ENCODE measurements around the gene TMEM88. TPM values are rescaled to one million over a fixed set of nuclear protein-coding genes. Genes with fewer than 3 reads are reported as not detected.

The TMEM88 gene
- total and polyA plus RNA-seq, 11 donors, result 16.7 to 130 (median 27.8) TPM

DNA sequence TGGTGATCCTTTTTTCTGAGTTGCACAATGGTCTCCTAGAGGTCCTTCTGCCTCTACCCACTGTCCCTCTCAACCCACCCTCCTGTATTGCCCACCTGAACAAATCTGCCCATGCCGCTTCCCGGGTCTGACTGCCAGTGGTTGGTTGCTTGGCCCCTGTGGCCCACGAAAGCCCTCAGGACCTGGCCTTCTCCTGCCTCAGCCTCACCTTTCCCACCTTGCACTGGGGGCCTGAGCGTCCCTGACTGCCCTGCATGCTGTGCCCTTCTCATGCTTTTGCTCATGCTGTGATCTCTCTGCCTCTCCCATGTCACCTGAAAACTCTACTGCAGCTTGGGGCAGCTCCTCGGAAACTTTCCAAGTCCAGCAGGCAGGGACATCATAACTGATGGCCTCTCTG lies 34.6 kb upstream of the TMEM88 start:
- intact Hi-C loops (cut with DNase I), result loop anchor here in 9 of 10 donors (5.0 to 10.0 kb wide), 10 partner anchors 37 to 237 kb away; partner anchors contain the start of genes CYB5D1 (in 1 of the 9), NAA38 (in 1 of the 9) and TMEM88 (in 1 of the 9)
- ATAC-seq, result no peak

GRCh38 chr17:7822126-7822525 lies 32.7 kb upstream of the TMEM88 start:
- H3K4me1 ChIP-seq, result no peaks in the 10 kb centered on the region
- H3K4me3 ChIP-seq, result no peak overlapping the region
- H3K27ac ChIP-seq, result no peak overlapping the region
- no peaks in the 10 kb centered on the region for H3K36me3 ChIP-seq
- H3K9me3 ChIP-seq, result no peaks in the 10 kb centered on the region
- 74 to 81% (median 78%) methylated on average over 14 of the region's 14 CpGs for WGBS, 4 donors
- TF ChIP-seq POLR2A (IDR thresholded peaks at IDR 0.05), result no peak
- TF ChIP-seq, protein P1, sequence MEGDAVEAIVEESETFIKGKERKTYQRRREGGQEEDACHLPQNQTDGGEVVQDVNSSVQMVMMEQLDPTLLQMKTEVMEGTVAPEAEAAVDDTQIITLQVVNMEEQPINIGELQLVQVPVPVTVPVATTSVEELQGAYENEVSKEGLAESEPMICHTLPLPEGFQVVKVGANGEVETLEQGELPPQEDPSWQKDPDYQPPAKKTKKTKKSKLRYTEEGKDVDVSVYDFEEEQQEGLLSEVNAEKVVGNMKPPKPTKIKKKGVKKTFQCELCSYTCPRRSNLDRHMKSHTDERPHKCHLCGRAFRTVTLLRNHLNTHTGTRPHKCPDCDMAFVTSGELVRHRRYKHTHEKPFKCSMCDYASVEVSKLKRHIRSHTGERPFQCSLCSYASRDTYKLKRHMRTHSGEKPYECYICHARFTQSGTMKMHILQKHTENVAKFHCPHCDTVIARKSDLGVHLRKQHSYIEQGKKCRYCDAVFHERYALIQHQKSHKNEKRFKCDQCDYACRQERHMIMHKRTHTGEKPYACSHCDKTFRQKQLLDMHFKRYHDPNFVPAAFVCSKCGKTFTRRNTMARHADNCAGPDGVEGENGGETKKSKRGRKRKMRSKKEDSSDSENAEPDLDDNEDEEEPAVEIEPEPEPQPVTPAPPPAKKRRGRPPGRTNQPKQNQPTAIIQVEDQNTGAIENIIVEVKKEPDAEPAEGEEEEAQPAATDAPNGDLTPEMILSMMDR (IDR thresholded peaks at IDR 0.05), result no peak
- ATAC-seq (no peak), DNase-seq (no peak)
- intact Hi-C loops (cut with DNase I), result loop anchor here in 9 of 10 donors (1.0 to 10.0 kb wide), 15 partner anchors 29 to 235 kb away; partner anchors contain the start of genes CYB5D1 (in 1 of the 9), NAA38 (in 1 of the 9) and TMEM88 (in 1 of the 9)
- no peaks in the 10 kb centered on the region for H3K27me3 ChIP-seq

More for the DNA sequence above, 34.6 kb upstream of the TMEM88 start:
- DNase-seq, result no peak
- Histone ChIP-seq H3K27ac (no peak overlapping the region), H3K4me1 (no peaks in the 10 kb centered on the region), H3K36me3 (no peaks in the 10 kb centered on the region), H3K4me3 (no peak overlapping the region), H3K27me3 (no peaks in the 10 kb centered on the region), H3K9me3 (no peaks in the 10 kb centered on the region)
- no peak for TF ChIP-seq POLR2A (IDR thresholded peaks at IDR 0.05)
- TF ChIP-seq, protein P1 (IDR thresholded peaks at IDR 0.05), result no peak
- 84 to 87% (median 86%) methylated on average over 5 of the region's 5 CpGs for WGBS, 4 donors

DNA sequence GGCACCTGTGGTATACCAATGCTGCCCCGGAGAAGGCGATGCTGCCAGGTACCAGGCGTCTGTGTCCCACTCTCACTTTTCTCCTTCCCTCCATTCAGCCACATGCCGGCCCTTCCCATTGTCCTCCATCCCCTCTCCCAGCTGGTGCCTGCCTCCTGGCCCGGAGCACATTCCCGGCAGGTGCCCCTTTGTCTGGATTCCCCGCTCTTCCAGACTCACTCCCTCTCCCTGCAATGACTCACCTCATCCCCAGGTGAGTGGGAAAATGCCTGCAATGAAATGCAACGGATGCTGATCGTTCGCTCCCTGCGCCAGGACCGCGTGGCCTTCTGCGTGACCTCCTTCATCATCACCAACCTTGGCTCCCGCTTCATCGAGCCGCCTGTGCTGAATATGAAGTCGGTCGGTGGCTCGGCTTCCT lies 31.3 kb upstream of the TMEM88 start:
- ATAC-seq (no peak), DNase-seq (no peak)
- WGBS, 4 donors, result 89 to 92% (median 90%) methylated on average over 20 of the region's 20 CpGs
- intact Hi-C loops (cut with DNase I), result loop anchor here in 9 of 10 donors (2.0 to 10.0 kb wide), 15 partner anchors 29 to 234 kb away; partner anchors contain the start of genes CYB5D1 (in 1 of the 9), NAA38 (in 1 of the 9) and TMEM88 (in 1 of the 9)
- H3K27ac ChIP-seq, result no peak overlapping the region
- H3K9me3 ChIP-seq, result no peaks in the 10 kb centered on the region
- no peak for TF ChIP-seq POLR2A (IDR thresholded peaks at IDR 0.05)
- TF ChIP-seq, protein P1 (IDR thresholded peaks at IDR 0.05), result no peak
- no peaks in the 10 kb centered on the region for H3K27me3 ChIP-seq
- no peak overlapping the region for H3K4me3 ChIP-seq
- no peaks in the 10 kb centered on the region for H3K4me1 ChIP-seq
- H3K36me3 ChIP-seq, result no peaks in the 10 kb centered on the region

DNA sequence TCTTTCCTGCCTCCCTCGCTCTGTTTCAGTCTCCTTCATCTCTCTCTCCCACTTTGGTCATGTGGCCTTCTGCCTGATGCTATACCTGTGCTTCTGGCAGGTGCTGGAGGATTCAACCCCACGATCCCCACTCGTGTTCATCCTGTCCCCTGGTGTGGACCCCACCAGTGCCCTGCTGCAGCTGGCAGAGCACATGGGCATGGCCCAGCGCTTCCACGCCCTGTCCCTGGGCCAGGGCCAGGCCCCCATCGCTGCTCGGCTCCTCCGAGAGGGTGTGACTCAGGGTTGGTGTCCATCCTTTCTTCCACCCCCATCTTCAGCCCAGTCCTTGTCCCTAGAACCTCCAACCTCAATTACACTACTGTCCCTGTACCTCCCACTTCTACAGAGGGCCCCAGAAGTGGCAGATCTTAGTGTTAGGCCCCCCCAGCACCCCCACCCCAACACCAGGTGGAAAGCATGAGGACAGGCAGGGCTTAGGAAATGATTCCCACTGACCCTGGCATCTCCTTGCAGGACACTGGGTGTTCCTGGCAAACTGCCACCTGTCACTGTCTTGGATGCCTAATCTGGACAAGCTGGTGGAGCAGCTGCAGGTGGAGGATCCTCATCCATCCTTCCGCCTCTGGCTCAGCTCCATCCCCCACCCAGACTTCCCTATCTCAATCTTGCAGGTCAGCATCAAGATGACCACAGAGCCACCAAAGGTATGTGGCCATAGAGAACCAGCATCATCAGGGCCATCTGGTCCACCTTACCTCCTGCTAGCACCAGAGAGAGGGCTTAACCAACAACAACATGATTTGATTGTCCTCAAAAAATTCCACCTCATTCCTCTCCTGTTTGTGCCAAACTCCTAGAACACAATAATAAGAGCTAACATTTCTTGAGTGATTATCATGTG lies 30.6 kb upstream of the TMEM88 start:
- H3K4me1 ChIP-seq, result no peaks in the 10 kb centered on the region
- no peak for DNase-seq

More for the DNA sequence above, 30.6 kb upstream of the TMEM88 start:
- intact Hi-C loops (cut with DNase I), result loop anchor here in 9 of 10 donors (2.0 to 10.0 kb wide), 11 partner anchors 33 to 233 kb away; partner anchors contain the start of genes CYB5D1 (in 1 of the 9), NAA38 (in 1 of the 9) and TMEM88 (in 1 of the 9)
- no peak overlapping the region for H3K27ac ChIP-seq
- H3K36me3 ChIP-seq, result no peaks in the 10 kb centered on the region
- no peak overlapping the region for H3K4me3 ChIP-seq
- no peaks in the 10 kb centered on the region for H3K9me3 ChIP-seq
- no peak for ATAC-seq
- TF ChIP-seq, protein P1 (IDR thresholded peaks at IDR 0.05), result no peak
- no peak for TF ChIP-seq POLR2A (IDR thresholded peaks at IDR 0.05)
- 84 to 87% (median 87%) methylated on average over 9 of the region's 9 CpGs for WGBS, 4 donors
- H3K27me3 ChIP-seq, result no peaks in the 10 kb centered on the region

Data from heart left ventricle (tissue), 16 donors.